Tibial nerve (tissue), 4 donors: ENCODE data around the gene TOP2A. TPM values are rescaled to one million over a fixed set of nuclear protein-coding genes. Genes with fewer than 3 reads are reported as not detected.
"Not testable (repeated sequence)": the region's sequence is repeated elsewhere in the genome, so short reads cannot be mapped to it uniquely, and the experiment has no call there.

Experiments
- DNase-seq, 2 donors: peaks; one replicate each; pipeline ENCODE4 v3.0.0-alpha.2; 2019; ENCODE audit warnings: low spot score in 2 of 2
- H3K27ac ChIP-seq, 4 donors: fragments of 200-600 bp; sonication (generic) in 3 of 4; one replicate each; pipeline ENCODE4 v1.5.1; 2017 to 2019; ENCODE audit warnings: mild to moderate bottlenecking in 1 of 4
- H3K27me3 ChIP-seq, 2 donors: fragments of 200-600 bp; sonication (generic) in 1 of 2; one replicate each; pipeline versions ENCODE4 v1.5.1 to v1.6.0; 2017 to 2019
- H3K36me3 ChIP-seq, 3 donors: fragments of 200-600 bp; sonication (generic); one replicate each; pipeline ENCODE4 v1.5.1; 2018 to 2019
- H3K4me1 ChIP-seq, 4 donors: fragments of 200-600 bp; sonication (generic) in 3 of 4; one replicate each; pipeline ENCODE4 v1.5.1; 2017 to 2019
- H3K4me3 ChIP-seq, 4 donors: fragments of 200-600 bp; sonication (generic) in 3 of 4; one replicate each; pipeline ENCODE4 v1.5.1; 2017 to 2019; ENCODE audit warnings: mild to moderate bottlenecking in 1 of 4, moderate library complexity in 1 of 4
- H3K9me3 ChIP-seq, 4 donors: fragments of 200-600 bp; sonication (generic) in 3 of 4; one replicate each; pipeline ENCODE4 v1.5.1; 2017 to 2019
- CTCF ChIP-seq, 5 experiments: fragments of 200-600 bp in 3 of 5; fragments of 450-650 bp in 2 of 5; sonication (generic) in 3 of 5; IDR thresholded peaks; one replicate each; pipeline ENCODE4 v1.5.1; 2016 to 2019; ENCODE audit warnings: antibody characterized with exemption in 5 of 5, mild to moderate bottlenecking in 3 of 5, moderate library complexity in 2 of 5
- EP300 ChIP-seq, 2 donors: sonication (generic); formaldehyde crosslinking; IDR thresholded peaks; one replicate each; pipeline ENCODE4 v1.6.1; 2017; ENCODE audit warnings: antibody characterized with exemption in 2 of 2, mild to moderate bottlenecking in 1 of 2
- POLR2A ChIP-seq, 2 donors: fragments of 450-650 bp; IDR thresholded peaks; one replicate each; pipeline ENCODE4 v1.6.1; 2017; ENCODE audit warnings: antibody characterized with exemption in 2 of 2, mild to moderate bottlenecking in 2 of 2, moderate library complexity in 2 of 2
- WGBS, 2 donors: methylation state at CpG; one replicate each; pipeline ENCODE4 v1.1.5; 2018; 5-methylcytosine and 5-hydroxymethylcytosine counted together
- total RNA-seq, 4 donors: library from RNA; depleted of rRNA; stranded (reverse); fragments of >200 nt; gene quantifications; one replicate each; pipeline ENCODE4 v1.1.0, GENCODE V29; 2016

The TOP2A gene
- total RNA-seq, 4 donors from 2014 or later, result 0.21 to 7.1 (median 2.6) TPM

GRCh38 chr17:40373324-40373723 is 44.4 kb downstream of the TOP2A start:
- Histone ChIP-seq H3K36me3 (no peaks in the 10 kb centered on the region), H3K27ac (no peak overlapping the region), H3K27me3 (no peaks in the 10 kb centered on the region), H3K4me3 (no peak overlapping the region), H3K4me1 (no peaks in the 10 kb centered on the region), H3K9me3 (no peaks in the 10 kb centered on the region)
- 76 to 79% methylated on average over 4 of the region's 4 CpGs for WGBS, 2 donors
- DNase-seq, result no peak
- TF ChIP-seq EP300 (IDR thresholded peaks at IDR 0.05) (no peak), POLR2A (IDR thresholded peaks at IDR 0.05) (no peak), CTCF (IDR thresholded peaks at IDR 0.05) (no peak)

GRCh38 chr17:40372644-40373043 is 45.1 kb downstream of the TOP2A start:
- not testable (repeated sequence) for H3K27me3 ChIP-seq, H3K4me3 ChIP-seq, H3K4me1 ChIP-seq, H3K9me3 ChIP-seq, H3K36me3 ChIP-seq, H3K27ac ChIP-seq, DNase-seq
- WGBS, 2 donors, result 54 to 61% methylated on average over 4 of the region's 4 CpGs

GRCh38 chr17:40372031-40372430 is 45.7 kb downstream of the TOP2A start:
- no peak for DNase-seq
- 91 to 92% methylated on average over 2 of the region's 2 CpGs for WGBS, 2 donors
- Histone ChIP-seq H3K4me1 (no peaks in the 10 kb centered on the region), H3K4me3 (no peak overlapping the region), H3K36me3 (no peaks in the 10 kb centered on the region), H3K27ac (no peak overlapping the region), H3K27me3 (no peaks in the 10 kb centered on the region), H3K9me3 (no peaks in the 10 kb centered on the region)
- TF ChIP-seq POLR2A (IDR thresholded peaks at IDR 0.05) (no peak), CTCF (IDR thresholded peaks at IDR 0.05) (no peak), EP300 (IDR thresholded peaks at IDR 0.05) (no peak)

- WGBS, 2 donors, result 84 to 89% methylated on average over 16 of the region's 16 CpGs
- no peak overlapping the region for H3K27ac ChIP-seq
- H3K9me3 ChIP-seq, result no peaks in the 10 kb centered on the region
- TF ChIP-seq POLR2A (IDR thresholded peaks at IDR 0.05) (no peak), EP300 (IDR thresholded peaks at IDR 0.05) (no peak), CTCF (IDR thresholded peaks at IDR 0.05) (no peak)
- DNase-seq, result no peak
- no peaks in the 10 kb centered on the region for H3K36me3 ChIP-seq
- no peaks in the 10 kb centered on the region for H3K27me3 ChIP-seq
- no peak overlapping the region for H3K4me3 ChIP-seq
- H3K4me1 ChIP-seq, result no peaks in the 10 kb centered on the region
Observed at GRCh38 chr17:40371261-40371929, 46.3 kb downstream of the TOP2A start.

GRCh38 chr17:40369923-40370322 is 47.8 kb downstream of the TOP2A start:
- no peaks in the 10 kb centered on the region for H3K36me3 ChIP-seq
- no peak overlapping the region for H3K27ac ChIP-seq
- no peak for DNase-seq
- H3K9me3 ChIP-seq, result no peaks in the 10 kb centered on the region
- 91 to 95% methylated on average over 7 of the region's 7 CpGs for WGBS, 2 donors
- no peak overlapping the region for H3K4me3 ChIP-seq
- H3K27me3 ChIP-seq, result no peaks in the 10 kb centered on the region
- TF ChIP-seq POLR2A (IDR thresholded peaks at IDR 0.05) (no peak), CTCF (IDR thresholded peaks at IDR 0.05) (no peak), EP300 (IDR thresholded peaks at IDR 0.05) (no peak)
- no peaks in the 10 kb centered on the region for H3K4me1 ChIP-seq

GRCh38 chr17:40367728-40368127 is 50.0 kb downstream of the TOP2A start:
- H3K27me3 ChIP-seq, H3K4me3 ChIP-seq, H3K9me3 ChIP-seq, H3K36me3 ChIP-seq, DNase-seq, H3K27ac ChIP-seq: not testable (repeated sequence)
- 87 to 92% methylated on average over 9 of the region's 9 CpGs for WGBS, 2 donors
- H3K4me1 ChIP-seq, result peaks cover 0 to 16% (median 6%) of the 10 kb centered on the region in 4 donors
